ENCODE measurements around the gene ARHGAP27.

- TF ChIP-seq E2F4 (CRISPR knock-in tag; IDR thresholded peaks at IDR 0.05; ENCODE audit: borderline replicate concordance, low read depth), result no peak
- TF ChIP-seq, protein P1, sequence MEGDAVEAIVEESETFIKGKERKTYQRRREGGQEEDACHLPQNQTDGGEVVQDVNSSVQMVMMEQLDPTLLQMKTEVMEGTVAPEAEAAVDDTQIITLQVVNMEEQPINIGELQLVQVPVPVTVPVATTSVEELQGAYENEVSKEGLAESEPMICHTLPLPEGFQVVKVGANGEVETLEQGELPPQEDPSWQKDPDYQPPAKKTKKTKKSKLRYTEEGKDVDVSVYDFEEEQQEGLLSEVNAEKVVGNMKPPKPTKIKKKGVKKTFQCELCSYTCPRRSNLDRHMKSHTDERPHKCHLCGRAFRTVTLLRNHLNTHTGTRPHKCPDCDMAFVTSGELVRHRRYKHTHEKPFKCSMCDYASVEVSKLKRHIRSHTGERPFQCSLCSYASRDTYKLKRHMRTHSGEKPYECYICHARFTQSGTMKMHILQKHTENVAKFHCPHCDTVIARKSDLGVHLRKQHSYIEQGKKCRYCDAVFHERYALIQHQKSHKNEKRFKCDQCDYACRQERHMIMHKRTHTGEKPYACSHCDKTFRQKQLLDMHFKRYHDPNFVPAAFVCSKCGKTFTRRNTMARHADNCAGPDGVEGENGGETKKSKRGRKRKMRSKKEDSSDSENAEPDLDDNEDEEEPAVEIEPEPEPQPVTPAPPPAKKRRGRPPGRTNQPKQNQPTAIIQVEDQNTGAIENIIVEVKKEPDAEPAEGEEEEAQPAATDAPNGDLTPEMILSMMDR (IDR thresholded peaks at IDR 0.05), result no peak
- TF ChIP-seq, protein P2, sequence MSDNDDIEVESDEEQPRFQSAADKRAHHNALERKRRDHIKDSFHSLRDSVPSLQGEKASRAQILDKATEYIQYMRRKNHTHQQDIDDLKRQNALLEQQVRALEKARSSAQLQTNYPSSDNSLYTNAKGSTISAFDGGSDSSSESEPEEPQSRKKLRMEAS (CRISPR knock-in tag; IDR thresholded peaks at IDR 0.05), result no peak
- no peak for TF ChIP-seq SP1 (CRISPR knock-in tag; conservative IDR thresholded peaks at IDR 0.05)
- no peak for TF ChIP-seq GTF2I (CRISPR knock-in tag; conservative IDR thresholded peaks at IDR 0.05)
- TF ChIP-seq, protein P3, sequence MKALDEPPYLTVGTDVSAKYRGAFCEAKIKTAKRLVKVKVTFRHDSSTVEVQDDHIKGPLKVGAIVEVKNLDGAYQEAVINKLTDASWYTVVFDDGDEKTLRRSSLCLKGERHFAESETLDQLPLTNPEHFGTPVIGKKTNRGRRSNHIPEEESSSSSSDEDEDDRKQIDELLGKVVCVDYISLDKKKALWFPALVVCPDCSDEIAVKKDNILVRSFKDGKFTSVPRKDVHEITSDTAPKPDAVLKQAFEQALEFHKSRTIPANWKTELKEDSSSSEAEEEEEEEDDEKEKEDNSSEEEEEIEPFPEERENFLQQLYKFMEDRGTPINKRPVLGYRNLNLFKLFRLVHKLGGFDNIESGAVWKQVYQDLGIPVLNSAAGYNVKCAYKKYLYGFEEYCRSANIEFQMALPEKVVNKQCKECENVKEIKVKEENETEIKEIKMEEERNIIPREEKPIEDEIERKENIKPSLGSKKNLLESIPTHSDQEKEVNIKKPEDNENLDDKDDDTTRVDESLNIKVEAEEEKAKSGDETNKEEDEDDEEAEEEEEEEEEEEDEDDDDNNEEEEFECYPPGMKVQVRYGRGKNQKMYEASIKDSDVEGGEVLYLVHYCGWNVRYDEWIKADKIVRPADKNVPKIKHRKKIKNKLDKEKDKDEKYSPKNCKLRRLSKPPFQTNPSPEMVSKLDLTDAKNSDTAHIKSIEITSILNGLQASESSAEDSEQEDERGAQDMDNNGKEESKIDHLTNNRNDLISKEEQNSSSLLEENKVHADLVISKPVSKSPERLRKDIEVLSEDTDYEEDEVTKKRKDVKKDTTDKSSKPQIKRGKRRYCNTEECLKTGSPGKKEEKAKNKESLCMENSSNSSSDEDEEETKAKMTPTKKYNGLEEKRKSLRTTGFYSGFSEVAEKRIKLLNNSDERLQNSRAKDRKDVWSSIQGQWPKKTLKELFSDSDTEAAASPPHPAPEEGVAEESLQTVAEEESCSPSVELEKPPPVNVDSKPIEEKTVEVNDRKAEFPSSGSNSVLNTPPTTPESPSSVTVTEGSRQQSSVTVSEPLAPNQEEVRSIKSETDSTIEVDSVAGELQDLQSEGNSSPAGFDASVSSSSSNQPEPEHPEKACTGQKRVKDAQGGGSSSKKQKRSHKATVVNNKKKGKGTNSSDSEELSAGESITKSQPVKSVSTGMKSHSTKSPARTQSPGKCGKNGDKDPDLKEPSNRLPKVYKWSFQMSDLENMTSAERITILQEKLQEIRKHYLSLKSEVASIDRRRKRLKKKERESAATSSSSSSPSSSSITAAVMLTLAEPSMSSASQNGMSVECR (CRISPR knock-in tag; IDR thresholded peaks at IDR 0.05; ENCODE audit: borderline replicate concordance), result no peak
- no peak for TF ChIP-seq MLX (CRISPR knock-in tag; IDR thresholded peaks at IDR 0.05)
- TF ChIP-seq ESRRA (CRISPR knock-in tag; IDR thresholded peaks at IDR 0.05; ENCODE audit: borderline replicate concordance), result no peak
- no peak for TF ChIP-seq ZNF532 (CRISPR knock-in tag; IDR thresholded peaks at IDR 0.05; ENCODE audit: borderline replicate concordance)
- no peak for TF ChIP-seq NFE2L1 (CRISPR knock-in tag; IDR thresholded peaks at IDR 0.05)
- no peak for TF ChIP-seq ZNF121 (CRISPR knock-in tag; IDR thresholded peaks at IDR 0.05)
- no peak for TF ChIP-seq TP53 (CRISPR knock-in tag; IDR thresholded peaks at IDR 0.05)
- no peak for TF ChIP-seq NR2C2 (CRISPR knock-in tag; IDR thresholded peaks at IDR 0.05)
- TF ChIP-seq FOXK1 (CRISPR knock-in tag; IDR thresholded peaks at IDR 0.05), result no peak
Measured at GRCh38 chr17:45377401-45377800, 55.3 kb downstream of the ARHGAP27 start.

Measured in WTC11 (cell line).